A549 (cell line): ENCODE measurements around the gene BCDIN3D.

Experiments
- ESRRA ChIP-seq: fragments of 150-350 bp; IDR thresholded peaks from 2 replicates; pipeline ENCODE4 v1.6.1; 2014; ENCODE audit warnings: mild to moderate bottlenecking, low read length, borderline replicate concordance
- MAX ChIP-seq: IDR thresholded peaks from 2 replicates; pipeline ENCODE4 v1.6.1; 2012
- POLR2A ChIP-seq: IDR thresholded peaks from 2 replicates; pipeline ENCODE4 v1.6.1; 2012; ENCODE audit warnings: mild to moderate bottlenecking, low read length
- RCOR1 ChIP-seq: fragments of 150-350 bp; IDR thresholded peaks from 2 replicates; pipeline ENCODE4 v1.6.1; 2014; ENCODE audit warnings: antibody characterized with exemption, low read length, low read depth
- TF ChIP-seq, protein P1 (sequence below): fragments of >200 bp; sonication (Bioruptor Twin); formaldehyde crosslinking; IDR thresholded peaks from 3 replicates; pipeline ENCODE4 v1.5.1; 2016

GRCh38 chr12:49808686-49809380 lies 34.1 kb downstream of the BCDIN3D start:
- TF ChIP-seq MAX, result no peak
- TF ChIP-seq, protein P1, sequence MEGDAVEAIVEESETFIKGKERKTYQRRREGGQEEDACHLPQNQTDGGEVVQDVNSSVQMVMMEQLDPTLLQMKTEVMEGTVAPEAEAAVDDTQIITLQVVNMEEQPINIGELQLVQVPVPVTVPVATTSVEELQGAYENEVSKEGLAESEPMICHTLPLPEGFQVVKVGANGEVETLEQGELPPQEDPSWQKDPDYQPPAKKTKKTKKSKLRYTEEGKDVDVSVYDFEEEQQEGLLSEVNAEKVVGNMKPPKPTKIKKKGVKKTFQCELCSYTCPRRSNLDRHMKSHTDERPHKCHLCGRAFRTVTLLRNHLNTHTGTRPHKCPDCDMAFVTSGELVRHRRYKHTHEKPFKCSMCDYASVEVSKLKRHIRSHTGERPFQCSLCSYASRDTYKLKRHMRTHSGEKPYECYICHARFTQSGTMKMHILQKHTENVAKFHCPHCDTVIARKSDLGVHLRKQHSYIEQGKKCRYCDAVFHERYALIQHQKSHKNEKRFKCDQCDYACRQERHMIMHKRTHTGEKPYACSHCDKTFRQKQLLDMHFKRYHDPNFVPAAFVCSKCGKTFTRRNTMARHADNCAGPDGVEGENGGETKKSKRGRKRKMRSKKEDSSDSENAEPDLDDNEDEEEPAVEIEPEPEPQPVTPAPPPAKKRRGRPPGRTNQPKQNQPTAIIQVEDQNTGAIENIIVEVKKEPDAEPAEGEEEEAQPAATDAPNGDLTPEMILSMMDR, result no peak
- TF ChIP-seq ESRRA, result no peak
- no peak for TF ChIP-seq POLR2A
- no peak for TF ChIP-seq RCOR1
